NB4 (cell line): Measurements from ENCODE around the gene GINS2.

Experiments
- CTCF ChIP-seq: IDR thresholded peaks from one replicate; pipeline ENCODE4 v1.5.1; 2012; ENCODE audit warnings: low read depth, low read length
- MAX ChIP-seq: IDR thresholded peaks from 2 replicates; pipeline ENCODE4 v1.6.1; 2011; ENCODE audit warnings: low read depth, low read length
- MYC ChIP-seq: IDR thresholded peaks from 2 replicates; pipeline ENCODE4 v1.6.1; 2011; ENCODE audit warnings: low read depth, low read length
- POLR2A ChIP-seq: IDR thresholded peaks from 2 replicates; pipeline ENCODE4 v1.6.1; 2011; ENCODE audit warnings: mild to moderate bottlenecking; ENCODE audit not compliant: insufficient read length; ENCODE audit errors: extremely low read depth

DNA sequence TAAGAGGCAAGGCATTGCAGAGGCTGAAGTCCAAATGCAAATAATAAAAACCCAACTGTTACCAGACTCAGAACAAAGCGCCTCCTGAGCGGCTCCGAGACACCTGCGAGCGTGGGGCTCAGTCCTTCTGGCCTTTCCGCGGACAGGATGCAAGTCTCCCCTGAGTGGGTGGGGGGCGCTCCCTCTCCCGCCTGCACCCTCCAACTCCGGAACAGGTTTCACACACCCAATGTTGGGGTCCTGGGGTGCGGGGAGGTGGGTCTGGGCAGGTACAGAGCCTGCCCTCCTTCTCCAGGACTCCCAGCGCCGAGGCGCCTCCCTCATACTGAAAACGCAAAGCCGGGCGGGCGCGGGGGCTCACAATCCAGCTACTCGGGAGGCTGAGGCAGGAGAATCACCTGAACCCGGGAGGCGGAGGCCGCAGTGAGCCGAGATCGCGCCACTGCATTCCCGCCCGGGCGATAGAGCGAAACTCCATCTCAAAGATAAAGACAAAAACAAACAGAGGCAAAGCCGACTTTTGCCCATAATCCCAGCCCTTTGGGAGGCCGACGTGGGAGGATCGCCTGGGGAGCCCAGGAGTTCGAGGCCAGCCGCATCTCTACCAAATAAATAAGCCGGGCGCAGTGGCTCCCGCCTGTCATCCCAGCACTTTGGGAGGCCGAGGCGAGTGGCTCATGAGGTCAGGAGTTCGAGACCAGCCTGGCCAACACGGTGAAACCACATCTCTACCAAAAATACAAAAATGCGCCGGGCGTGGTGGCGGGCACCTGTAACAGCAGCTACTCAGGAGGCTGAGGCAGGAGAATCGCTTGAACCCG lies 893 bp downstream of the GINS2 start:
- TF ChIP-seq MYC (no peak), CTCF (no peak), POLR2A (no peak), MAX (no peak)
